SH-SY5Y (cell line): Measurements from ENCODE around the gene SCT.

Experiments
- GATA2 ChIP-seq: IDR thresholded peaks from 2 replicates; pipeline ENCODE4 v1.6.1; 2011; ENCODE audit warnings: mild to moderate bottlenecking, low read depth, low read length
- GATA3 ChIP-seq: IDR thresholded peaks from 2 replicates; pipeline ENCODE4 v1.6.1; 2011; ENCODE audit warnings: low read depth, mild to moderate bottlenecking, low read length, moderate library complexity

The SCT gene

DNA sequence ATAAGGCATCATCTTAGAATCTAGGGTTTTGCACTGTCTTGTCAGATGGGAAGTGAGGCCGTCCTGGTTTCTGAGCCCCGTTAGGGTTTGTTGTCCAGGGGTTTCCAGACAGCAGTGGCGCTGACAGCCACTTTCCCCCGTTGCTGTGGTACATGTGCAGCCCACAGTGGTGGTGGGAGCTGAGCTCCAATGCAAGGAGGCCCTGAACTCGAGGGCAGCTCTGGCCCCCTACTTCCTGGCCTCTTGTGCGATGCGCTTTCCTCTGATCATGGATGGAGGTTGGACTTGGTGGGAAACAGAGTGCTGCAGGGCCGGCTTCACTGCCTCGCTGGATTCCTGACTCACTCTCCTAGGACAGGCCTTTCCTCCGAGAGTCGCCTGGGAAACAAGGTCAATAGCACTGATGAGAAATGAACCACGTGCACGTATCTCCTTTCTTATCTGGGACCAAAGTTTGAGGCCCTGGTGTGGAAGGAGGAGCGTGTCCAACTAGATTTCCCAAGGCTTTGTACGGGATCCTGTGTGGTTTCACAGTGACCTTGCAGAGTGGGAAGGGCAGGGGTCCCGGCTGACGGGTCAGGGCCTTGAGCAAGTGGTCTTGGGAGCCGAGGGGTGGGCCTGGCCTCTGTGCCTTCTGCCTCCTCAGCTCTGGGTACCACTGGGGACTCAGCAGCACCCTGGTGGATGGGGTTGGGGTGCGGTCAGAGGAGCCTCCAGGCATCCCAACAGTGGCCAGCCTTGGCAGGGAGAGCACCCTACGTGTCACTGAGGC, 47.0 kb downstream of the SCT start:
- TF ChIP-seq GATA3: no peak
- no peak for TF ChIP-seq GATA2

DNA sequence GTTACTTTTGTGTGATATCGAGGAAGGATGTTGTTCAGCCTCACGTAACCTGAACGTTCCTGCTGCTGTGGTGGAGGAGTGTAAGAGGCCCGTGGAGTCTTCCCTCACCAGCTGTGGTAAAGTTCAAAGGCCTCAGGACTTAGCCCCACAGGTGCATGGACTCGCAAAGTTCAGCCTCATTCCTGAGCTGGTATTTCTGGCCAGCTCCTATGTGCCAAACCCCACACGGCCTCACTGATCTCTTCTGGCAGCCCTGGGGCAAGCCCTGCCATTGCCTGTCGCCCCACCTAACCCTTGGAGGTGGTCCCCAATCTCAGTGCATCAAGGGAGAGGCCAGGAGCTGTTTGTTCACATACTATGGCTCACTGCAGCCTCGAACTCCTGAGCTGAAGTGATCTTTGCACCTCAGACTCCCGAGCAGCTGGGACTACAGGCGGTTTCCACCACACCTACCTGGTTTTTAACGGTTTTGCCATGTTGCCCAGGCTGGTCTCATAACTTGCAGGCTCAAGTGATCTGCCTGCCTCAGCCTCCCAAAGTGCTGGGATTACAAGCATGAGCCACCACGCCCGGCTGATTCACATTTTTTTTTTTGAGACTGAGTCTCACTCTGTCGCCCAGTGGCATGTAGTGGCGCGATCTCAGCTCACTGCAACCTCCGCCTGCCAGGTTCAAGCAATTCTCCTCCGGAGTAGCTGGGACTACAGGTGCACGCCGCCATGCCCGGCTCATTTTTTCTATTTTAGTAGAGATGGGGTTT, 48.5 kb downstream of the SCT start:
- TF ChIP-seq GATA3 (no peak), GATA2 (no peak)

DNA sequence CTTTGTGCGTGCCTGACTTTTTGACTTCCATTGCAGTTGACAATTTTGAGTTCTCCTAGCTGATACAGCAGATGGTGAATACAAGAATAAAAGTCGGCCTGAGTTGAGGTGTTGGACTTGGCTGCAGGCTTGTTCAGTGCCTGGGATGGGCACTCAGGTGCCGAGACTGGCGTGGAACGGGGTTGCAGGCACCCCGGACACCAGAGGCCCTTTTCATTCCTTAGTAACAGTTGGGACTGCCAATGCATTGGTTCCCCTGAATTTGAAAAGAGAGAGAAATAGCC, 49.4 kb downstream of the SCT start:
- TF ChIP-seq GATA2 (no peak), GATA3 (no peak)

- TF ChIP-seq GATA3: no peak
- TF ChIP-seq GATA2: no peak
Measured at GRCh38 chr11:576811-577610, 50.0 kb downstream of the SCT start.
